HG02885 (cell line): ENCODE data around the gene GRID1.
"Not testable (repeated sequence)": the region's sequence is repeated elsewhere in the genome, so short reads cannot be mapped to it uniquely, and the experiment has no call there.

Experiments used
- ATAC-seq: cut with Tn5 transposase; IDR thresholded peaks from one replicate; pipeline ENCODE4 v1.9.1; 2021; ENCODE audit warnings: mild to moderate bottlenecking; ENCODE audit not compliant: unreplicated experiment, poor library complexity

Gene GRID1

DNA sequence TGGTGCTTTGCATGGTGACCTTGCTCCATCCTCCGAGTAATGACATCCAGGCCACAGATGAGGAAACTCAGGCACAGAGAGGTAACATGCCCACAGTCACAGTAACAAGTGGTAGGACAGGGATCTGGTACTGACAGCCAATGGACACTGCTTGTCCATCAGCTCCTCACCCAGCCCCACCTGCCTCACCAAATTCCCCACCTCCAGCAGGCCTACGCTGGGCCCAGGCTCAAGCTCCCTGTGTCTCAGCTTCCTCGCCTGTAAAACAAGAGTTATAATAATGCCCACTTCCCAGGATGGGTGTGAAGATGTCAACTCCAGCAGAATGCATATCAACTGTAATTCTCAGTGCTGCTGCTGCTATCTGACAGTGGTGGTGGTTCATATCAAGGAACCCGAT lies 123.8 kb downstream of the GRID1 start:
- ATAC-seq, result no peak

DNA sequence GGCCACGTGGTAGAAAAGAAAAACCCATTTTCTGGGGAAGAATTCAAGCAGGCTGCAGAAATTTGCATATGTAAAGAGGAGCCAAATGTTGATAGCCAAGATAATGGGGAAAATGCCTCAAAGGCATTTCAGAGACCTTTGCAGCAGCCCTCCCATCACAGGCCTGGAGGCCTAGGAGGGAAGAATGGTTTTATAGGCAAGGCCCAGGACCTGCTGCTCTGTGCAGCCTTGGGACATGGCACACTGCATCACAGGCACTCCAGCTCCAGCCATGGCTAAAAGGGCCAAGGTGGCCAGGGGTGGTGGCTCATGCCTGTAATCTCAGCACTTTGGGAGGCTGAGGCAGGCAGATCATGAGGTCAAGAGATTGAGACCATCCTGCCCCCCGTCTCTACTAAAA lies 128.5 kb downstream of the GRID1 start:
- not testable (repeated sequence) for ATAC-seq

DNA sequence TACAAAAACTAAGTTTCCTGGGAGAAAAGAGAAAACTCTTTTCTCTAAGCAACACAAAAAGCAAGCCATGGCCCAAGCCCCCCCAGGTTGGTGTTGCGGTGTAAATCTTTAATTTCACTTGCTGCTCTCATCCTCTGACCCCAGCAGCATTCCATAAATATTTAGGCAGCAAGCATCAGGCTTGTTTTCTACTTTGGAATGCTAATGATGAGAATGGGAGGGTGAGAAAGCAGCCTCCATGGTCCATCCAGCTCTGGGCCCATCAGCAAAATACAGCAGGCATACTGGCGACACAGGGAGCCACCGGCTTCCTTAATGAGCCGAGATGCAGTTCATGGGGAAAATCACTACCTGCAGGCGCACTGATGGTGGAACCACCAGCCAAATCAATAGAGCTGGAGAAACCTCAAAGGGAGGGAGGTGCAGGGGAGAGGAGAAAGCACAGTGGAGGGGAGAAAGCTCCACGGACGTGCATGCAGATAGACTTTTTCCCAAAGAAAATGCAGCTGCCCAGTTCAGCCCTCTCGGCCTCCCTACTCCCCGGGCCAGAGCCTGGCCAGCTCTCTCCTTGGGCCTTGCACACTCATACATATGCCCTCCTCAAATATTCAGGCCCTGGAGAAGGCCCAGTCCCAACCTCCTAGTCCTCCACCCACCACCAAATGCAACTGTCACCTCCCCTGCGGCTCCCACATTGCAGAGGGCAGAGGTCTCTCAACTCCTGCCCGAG lies 131.9 kb downstream of the GRID1 start:
- ATAC-seq, result no peak

DNA sequence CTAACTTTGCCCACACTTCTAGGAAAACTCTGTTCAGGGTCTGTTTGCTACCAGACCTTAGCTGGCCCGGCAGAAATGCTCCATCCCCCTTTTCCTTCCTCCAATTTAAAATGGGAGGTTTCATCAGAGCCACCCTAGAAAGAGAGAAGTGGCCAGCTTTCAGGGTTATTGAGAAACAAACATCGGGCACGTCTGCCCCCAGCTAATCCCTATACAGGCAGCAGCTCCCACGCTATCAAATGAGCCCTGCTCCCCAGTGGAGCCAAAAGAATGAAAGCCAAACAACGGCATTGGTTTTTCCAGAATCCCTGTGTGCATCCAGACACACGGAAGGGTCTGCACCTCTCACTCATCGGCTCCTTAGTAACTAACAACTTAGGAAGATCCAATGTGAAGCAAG lies 132.5 kb downstream of the GRID1 start:
- ATAC-seq, result no peak

DNA sequence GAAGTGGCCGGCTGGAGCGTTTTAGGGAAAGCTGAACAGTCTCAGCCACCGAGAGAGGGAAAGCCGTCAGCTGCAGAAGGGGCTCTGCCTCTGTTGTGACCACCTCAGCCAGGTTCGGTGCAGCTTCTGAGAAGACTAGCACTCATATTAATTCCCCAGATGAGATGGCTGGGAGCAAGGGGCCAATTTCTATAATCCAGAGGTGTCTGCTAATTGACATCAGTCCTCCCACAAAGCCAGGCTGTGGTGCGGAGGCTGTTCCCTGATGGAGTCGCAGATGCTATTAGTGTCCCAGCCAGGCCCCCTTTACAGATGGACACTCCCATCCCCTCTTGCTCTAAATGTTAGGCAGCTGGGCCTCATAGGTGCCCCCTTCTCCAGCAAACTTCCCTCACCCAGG lies 133.5 kb downstream of the GRID1 start:
- no peak for ATAC-seq

DNA sequence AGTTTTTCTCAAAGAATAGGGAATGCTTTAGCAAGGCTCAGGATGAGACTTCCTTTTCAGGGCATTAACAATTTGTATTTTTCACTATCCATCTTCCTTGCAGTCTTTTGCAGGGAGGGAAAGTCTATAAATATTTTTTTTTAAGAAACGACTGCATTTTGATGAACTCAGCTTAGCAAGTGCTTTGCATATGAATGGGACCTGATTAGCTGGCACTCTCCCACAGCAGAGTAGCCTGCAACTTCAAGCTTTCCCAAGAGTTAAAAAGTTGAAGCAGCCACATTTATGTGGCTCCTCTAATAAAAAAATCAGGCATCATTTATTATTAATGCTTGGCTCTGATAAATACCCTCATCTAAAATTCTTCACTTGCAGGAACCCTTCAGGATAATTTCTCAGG lies 134.0 kb downstream of the GRID1 start:
- ATAC-seq, result no peak

DNA sequence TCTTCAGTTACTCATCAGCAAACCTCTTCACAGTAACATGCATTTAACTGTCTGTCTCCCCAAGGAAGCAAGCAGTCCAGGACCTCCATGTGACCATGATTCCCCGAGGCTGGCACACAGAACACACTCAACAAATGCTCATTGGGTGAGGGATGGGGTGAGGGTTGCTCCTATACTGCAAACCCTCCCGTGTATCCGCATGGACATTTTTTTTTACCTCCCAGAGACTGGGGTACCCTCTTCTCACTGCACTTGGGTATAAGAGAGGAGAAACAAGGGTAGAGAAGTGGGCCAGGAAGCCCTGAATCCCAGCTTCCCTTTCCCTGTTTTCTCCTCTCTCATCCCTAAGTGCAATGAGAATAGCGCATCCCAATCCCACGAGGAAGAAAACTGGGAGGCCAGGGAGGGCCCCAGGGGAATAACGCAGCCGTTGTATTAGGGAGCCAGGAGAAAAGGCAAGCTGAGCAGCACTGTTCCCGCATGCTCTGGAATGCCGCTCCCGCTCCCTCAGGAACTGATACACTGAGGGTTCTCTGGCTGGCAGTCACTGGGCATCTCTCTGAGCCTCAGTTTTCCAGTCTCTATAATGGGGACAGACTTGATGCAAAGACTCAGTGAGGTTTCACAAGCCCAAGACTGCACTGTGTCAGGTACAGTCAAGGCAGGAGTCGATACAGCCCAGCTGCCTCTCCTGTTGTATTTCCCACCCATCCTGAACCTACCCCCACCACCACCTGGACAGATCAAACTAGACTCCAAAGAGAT lies 134.6 kb downstream of the GRID1 start:
- ATAC-seq, result no peak

DNA sequence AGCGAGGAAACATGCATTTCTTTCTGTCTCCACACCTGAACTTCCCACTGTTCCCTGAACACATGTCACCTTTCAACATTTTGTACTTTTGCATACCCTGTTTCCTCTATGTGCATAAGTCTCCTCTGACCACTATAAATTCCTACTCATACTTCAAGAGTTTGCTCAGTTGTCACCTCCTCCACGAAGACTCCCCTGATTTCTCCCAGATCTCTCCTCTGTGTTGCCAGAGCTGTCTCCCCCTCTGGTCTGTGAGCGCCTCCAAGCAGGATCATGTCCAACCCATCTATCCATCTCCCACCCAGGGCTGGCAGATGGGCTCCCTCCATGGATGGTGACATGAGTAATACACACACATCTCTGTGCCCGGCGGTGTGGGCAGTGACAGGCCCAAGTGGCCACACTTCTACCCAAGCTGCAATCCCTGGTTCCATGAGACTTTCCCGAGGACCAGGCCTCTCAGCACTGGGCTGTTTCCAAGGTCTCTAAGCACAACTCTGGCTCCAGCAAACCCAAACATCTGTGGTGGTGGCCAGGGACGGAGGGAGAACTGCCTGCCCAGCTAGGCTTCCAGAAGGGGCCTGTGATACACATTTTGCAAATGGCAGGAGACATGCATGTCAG lies 135.9 kb downstream of the GRID1 start:
- no peak for ATAC-seq

DNA sequence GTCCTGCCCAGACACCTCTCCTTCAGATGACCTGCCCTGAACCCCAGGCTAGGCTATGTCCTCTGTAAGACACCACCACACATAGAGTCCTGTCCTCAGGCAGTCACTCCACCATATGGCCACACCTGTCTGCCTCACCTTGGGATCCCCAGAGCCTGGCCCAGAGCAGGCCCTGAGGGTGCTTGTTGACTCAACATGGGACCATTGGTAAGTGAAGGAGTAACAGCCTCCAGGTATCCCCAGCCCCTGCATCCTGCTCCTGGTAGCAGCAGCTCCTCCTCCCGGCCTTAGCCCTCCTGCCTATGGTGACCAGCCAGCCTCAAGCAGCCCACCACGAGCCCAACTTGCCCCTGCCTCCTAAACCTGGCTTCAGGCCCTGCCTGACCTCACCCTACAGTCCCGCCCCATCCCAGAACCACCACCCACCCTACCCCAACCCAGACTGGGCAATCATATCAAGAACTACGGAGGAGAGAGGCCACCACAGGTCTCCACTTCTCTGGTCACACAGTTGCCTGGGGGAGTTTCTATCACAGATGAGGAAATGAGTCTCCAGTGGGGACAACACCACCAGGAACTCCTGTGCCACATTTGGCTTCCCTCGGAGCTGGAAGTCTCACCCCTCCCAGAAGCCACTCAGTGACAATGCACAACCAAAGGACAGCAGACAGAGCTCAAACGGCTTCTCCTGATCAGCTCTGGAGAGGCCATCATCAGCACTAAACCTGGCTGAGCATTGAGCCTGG lies 136.6 kb downstream of the GRID1 start:
- ATAC-seq, result no peak

DNA sequence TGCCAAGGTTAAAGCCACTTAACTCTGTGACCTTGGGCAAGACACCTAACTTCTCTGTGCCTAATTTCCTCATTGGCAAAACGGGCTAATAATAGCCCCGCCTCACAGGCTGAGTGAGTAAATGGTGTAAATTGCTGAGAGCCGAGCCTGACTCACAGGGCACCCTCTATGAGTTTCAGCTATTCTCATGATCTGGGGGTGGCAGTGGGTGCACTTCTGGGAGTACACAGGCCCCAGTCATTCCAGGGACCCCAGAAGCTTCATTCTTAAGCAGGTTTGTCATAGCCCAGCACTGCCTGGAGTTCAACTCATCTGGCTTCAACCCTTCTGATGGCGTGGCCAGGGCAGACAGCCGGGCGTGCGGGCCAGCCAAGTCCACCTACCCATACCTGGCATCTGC lies 137.2 kb downstream of the GRID1 start:
- no peak for ATAC-seq

DNA sequence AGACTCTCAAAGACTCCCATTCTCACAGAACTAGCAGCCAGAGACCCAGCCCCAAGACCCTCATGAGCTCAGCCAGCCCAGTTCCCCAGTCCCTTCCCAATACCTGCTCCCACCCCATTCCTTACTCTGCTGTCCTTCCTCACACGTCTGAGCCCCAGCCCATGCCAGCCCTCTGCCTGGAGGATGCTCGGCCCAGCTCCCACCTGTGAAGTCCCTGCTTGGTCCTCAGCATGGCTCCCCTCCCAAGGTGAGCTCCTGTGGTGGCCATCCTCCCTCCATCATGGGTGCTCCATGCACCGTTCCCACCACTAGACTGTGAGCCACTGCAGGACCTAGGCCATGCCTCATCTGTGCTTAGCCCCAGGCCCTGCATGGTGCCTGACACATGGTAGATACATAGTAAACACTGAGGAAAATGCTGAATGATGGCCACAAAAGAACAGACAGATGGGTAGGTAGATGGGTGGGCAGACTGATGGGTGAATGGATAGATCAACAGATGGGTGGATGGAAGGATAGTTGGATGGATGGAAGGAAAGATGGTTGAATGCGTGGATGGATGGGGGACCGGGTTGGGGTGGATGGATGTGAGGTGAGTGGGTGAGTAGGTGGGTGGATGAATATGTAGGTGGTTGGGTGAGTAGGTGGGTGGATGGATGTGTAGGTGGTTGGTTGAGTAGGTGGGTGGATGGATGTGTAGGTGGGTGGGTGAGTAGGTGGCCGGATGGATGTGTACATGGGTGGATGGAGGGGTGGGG lies 138.9 kb downstream of the GRID1 start:
- no peak for ATAC-seq

DNA sequence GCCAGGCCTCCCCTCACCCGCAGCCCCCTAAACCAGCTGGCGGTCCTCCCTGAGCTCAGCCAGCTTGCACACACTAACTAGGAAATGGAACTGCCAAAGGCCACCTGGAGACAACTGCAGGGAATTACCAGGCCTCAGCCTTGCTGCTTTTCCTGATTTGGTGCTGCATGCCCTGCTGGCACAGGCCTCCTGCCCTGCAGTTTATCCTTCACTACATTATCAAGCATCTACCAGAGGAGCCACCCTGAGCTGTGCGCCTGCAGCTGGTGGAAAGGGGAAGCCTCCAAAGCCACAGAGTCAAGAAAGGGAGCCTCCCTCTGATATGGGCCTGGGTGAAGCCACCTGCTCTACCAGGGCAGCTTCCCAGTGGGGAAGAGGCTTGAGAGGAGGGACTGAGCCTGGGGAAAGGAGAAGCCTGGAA lies 139.8 kb downstream of the GRID1 start:
- ATAC-seq, result no peak

DNA sequence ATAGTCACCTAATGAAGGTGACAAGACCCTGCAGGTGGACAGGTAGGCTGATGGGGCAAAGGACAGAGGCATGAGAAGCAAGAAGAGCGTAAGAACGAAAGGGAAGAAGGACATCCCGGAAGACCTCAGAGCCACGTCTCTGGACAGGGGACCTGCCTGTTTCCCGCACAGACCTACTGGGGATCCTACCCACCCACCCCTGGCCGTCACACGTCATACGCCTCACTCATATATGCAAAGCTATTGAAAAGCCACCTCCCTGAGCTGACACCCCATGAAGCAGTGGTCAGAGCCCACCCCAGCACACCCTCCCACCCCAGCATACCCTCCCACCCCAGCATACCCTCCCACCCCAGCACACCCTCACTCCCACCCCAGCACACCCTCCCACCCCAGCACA lies 140.6 kb downstream of the GRID1 start:
- ATAC-seq, result no peak

DNA sequence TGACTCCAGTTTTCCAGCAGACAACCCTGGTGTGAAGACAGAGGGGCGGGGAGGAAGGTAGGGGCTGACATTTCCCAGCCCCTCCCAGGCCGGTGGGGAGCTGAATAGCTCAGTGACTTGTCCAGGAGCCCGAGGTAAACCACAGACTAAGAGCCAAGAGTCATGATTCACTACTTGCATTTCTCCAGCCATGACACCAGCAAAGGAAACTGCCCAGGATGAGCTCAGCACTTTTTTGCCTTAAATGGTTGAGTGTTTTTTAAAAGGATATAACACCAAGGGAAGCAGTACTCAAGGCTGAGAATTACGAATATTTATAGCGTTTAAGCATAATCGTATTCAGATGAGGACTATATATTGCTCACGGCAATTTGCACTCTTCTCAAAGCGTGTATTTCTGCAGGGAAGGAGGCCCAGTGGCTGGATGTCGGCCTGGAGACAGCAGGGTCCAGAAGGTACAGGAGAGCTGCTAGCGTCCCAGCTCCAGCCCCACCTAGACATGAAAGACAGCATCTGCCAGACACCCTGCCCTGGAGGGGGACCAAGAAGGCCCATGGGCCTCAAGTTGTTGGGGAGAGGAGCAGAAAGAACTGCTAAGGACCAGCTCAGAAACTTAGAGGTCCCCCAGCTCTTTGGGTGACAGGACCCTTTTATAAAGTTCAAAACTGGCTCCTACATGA lies 141.4 kb downstream of the GRID1 start:
- ATAC-seq, result no peak

DNA sequence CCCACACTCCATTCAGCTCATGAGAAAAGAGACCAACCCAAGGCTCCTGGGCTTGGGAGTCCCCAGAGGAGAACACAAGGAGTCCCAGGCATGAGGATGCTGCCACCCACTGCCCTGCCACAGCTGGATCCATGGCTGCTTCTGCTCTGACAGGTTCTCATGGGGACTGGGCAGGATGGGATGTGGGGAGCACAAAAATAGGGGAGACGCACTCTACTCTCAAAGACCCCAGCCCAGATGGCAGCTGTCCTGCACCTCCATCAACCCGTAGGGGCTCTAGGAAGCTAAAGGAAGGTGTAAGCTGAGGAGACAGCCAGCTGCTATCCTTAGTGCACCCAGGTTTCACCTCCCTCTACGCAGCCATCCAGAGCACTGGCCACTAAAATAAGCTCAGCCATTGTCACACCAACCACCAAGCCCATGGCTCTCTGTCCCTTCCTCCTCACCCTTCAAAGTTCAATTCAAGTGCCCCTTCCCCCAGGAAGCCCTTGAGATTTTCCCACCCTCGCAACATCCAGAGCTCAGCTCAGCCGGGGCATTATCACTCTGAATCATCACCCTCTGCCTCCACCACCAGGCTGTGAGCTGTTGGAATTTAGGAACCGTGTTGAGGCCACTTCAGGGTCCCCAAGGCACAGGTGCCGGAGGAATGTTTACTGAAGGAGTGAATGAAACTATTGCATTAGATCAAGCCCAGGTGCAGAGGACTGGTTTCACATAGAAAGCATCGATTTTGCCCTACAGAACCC lies 142.1 kb downstream of the GRID1 start:
- ATAC-seq, result no peak

DNA sequence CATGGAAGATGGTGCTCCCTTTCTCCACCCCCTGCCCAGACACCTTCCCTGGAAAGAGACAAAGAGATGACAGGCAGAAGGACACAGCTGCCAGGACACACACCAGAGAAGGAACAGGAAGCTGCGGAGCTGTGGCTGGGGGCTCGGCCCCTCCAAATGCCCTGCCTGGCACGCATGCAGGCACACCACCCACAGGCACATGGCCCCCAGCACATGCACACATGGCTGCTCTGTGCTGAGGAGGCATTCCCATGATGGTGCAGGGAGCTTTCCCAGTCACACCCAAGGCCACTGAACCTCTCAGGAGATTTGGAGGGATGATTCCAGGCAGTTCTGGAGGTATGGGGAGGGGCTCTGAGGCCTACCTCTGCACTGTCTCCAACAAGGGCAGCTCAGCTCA lies 143.3 kb downstream of the GRID1 start:
- ATAC-seq, result no peak

DNA sequence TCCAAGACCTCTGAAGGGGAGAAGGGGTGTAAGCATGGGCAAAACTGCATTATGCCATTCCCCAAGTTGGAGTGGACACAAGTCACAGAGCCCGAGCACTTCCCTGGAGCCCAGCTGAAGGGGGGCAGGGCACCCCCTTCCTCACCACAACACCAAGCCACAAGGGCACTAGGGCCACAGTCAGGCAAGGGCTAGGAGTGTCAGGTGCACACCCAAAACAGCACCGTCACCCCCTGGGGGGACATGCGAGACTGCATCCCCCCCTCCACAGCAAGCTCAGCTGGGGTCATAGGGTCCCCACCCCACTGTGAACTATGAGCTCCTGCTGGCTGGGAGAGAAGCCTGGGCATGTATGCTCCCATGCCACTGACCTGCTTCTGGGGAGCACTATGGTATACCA lies 143.9 kb downstream of the GRID1 start:
- ATAC-seq, result no peak

DNA sequence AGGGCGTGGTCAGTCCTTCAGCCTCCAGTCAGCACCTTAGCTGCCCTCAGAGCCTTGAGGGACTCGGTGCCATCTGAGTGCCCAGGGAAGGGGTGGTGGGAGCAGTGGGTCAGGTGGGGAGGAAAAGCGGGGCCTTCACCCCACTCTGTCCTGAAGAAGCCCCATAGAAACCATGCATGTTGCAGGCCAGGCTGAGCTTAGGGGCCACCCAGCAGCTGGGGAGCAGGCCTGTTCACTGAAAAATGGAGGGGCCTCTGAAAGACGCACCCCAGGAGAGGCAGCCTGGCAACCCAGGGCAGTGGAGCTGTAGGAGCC lies 144.3 kb downstream of the GRID1 start:
- ATAC-seq, result no peak
